Fibroblast of lung (primary cell): Measurements from ENCODE around the gene GDPD3. TPM values are rescaled to one million over a fixed set of nuclear protein-coding genes. Genes with fewer than 3 reads are reported as not detected.
A peak's percentile ranks its signal among the peaks of the same experiment; 100 is the strongest.

Experiments
- DNase-seq, 2 donors: peaks; one replicate each; pipeline versions ENCODE4 v3.0.0 to v3.0.0-alpha.2; 2010; ENCODE audit warnings: low read depth in 2 of 2
- H2AFZ ChIP-seq: 2 replicates; pipeline ENCODE4 v1.5.1; 2012; ENCODE audit warnings: low read length, control low read depth, inconsistent platforms
- H3K27ac ChIP-seq: 2 replicates; pipeline ENCODE4 v1.5.1; 2011; ENCODE audit warnings: low read length, control low read depth; ENCODE audit not compliant: insufficient read depth
- H3K27me3 ChIP-seq: 2 replicates; pipeline ENCODE4 v1.5.1; 2011; ENCODE audit warnings: mild to moderate bottlenecking, low read length; ENCODE audit not compliant: control insufficient read depth, insufficient read depth
- H3K36me3 ChIP-seq: 2 replicates; pipeline ENCODE4 v1.5.1; 2011; ENCODE audit warnings: low read length; ENCODE audit not compliant: control insufficient read depth, insufficient read depth
- H3K4me1 ChIP-seq: 2 replicates; pipeline ENCODE4 v1.5.1; 2011; ENCODE audit warnings: low read length; ENCODE audit not compliant: control insufficient read depth, insufficient read depth; ENCODE audit errors: extremely low read depth
- H3K4me2 ChIP-seq: 2 replicates; pipeline ENCODE4 v1.5.1; 2011; ENCODE audit warnings: low read length, control low read depth; ENCODE audit not compliant: insufficient read depth; ENCODE audit errors: extremely low read depth
- H3K4me3 ChIP-seq, 4 experiments: fragments of 200-600 bp in 1 of 4; sonication (generic) in 1 of 4; replicated peaks in 1 of 4; 2 replicates each; pipeline ENCODE4 v1.5.1; 2011 to 2016; ENCODE audit warnings: low read length in 4 of 4, low read depth in 3 of 4, mild to moderate bottlenecking in 3 of 4, control low read depth in 2 of 4, inconsistent platforms in 1 of 4, mixed read lengths in 1 of 4; ENCODE audit not compliant: insufficient read depth in 1 of 4; ENCODE audit errors: control extremely low read depth in 1 of 4
- H3K79me2 ChIP-seq: 2 replicates; pipeline ENCODE4 v1.5.1; 2012; ENCODE audit warnings: mild to moderate bottlenecking, low read length, inconsistent platforms; ENCODE audit not compliant: control insufficient read depth, insufficient read depth
- H3K9ac ChIP-seq: 2 replicates; pipeline ENCODE4 v1.5.1; 2011; ENCODE audit warnings: mild to moderate bottlenecking, low read length, control low read depth; ENCODE audit not compliant: insufficient read depth
- H3K9me3 ChIP-seq: 2 replicates; pipeline ENCODE4 v1.5.1; 2012; ENCODE audit warnings: low read depth, low read length; ENCODE audit not compliant: control insufficient read depth, insufficient read depth
- H4K20me1 ChIP-seq: 2 replicates; pipeline ENCODE4 v1.5.1; 2011; ENCODE audit warnings: low read length; ENCODE audit not compliant: control insufficient read depth, insufficient read depth; ENCODE audit errors: extremely low read depth
- CTCF ChIP-seq, 2 donors: IDR thresholded peaks in 1 of 2; conservative IDR thresholded peaks in 1 of 2; 1 replicate in 1 of 2; 2 replicates in 1 of 2; pipeline ENCODE4 v1.5.1; 2011 to 2012; ENCODE audit warnings: low read length in 2 of 2, control low read depth in 1 of 2, inconsistent platforms in 1 of 2, low read depth in 1 of 2, mild to moderate bottlenecking in 1 of 2
- EZH2 ChIP-seq: IDR thresholded peaks from 2 replicates; pipeline ENCODE4 v1.5.1; 2012; ENCODE audit warnings: low read length, control low read depth, mild to moderate bottlenecking; ENCODE audit errors: missing control alignments
- polyA plus RNA-seq, 2 donors: library from polyadenylated mRNA; depleted of rRNA in 1 of 2; stranded (reverse) in 1 of 2; unstranded in 1 of 2; fragments of >200 nt; gene quantifications; 2 replicates each; pipeline ENCODE4 v1.2.1, GENCODE V29; 2011 to 2012; ENCODE audit warnings: missing spikeins in 1 of 2
- total RNA-seq: library from RNA; depleted of rRNA; stranded (reverse); fragments of >200 nt; gene quantifications from 2 replicates; pipeline ENCODE4 v1.2.1, GENCODE V29; 2014

The GDPD3 gene
- total and polyA plus RNA-seq, 2 donors (not counting 1 experiment from before 2014, with no cell fraction given), result 1.2 TPM

- DNase-seq, result peak in 1 of 2 donors; percentile 5
- peak overlapping the region; percentile 83 for H3K4me2 ChIP-seq
- H2AFZ ChIP-seq, result no peak overlapping the region
- H3K4me3 ChIP-seq, result peak overlapping the region; percentile 61 to 87 (median 76)
- H3K9ac ChIP-seq, result peak overlapping the region; percentile 63
- H3K27ac ChIP-seq, result peak overlapping the region; percentile 81
- H3K79me2 ChIP-seq, result peaks cover 5% of the 10 kb centered on the region
- no peaks in the 10 kb centered on the region for H3K27me3 ChIP-seq
- TF ChIP-seq EZH2 (no peak), CTCF (conservative IDR thresholded peaks at IDR 0.05 in 1 of 2, IDR thresholded peaks at IDR 0.05 in 1 of 2; ENCODE audit: low read depth in 1 of 2, low read length in 2 of 2) (no peak)
- H4K20me1 ChIP-seq, result no peaks in the 10 kb centered on the region
- peaks cover 4% of the 10 kb centered on the region for H3K36me3 ChIP-seq
- no peaks in the 10 kb centered on the region for H3K9me3 ChIP-seq
- peaks cover 7% of the 10 kb centered on the region for H3K4me1 ChIP-seq
Measured at GRCh38 chr16:30122604-30123160, 9.3 kb upstream of the GDPD3 start.

GRCh38 chr16:30121741-30122571 lies 8.6 kb upstream of the GDPD3 start:
- Histone ChIP-seq H4K20me1 (no peaks in the 10 kb centered on the region), H3K4me2 (peak overlapping the region; percentile 83), H3K4me1 (peaks cover 7% of the 10 kb centered on the region), H3K4me3 (peak overlapping the region; percentile 61 to 87 (median 76)), H3K27ac (peak overlapping the region; percentile 81), H3K9me3 (no peaks in the 10 kb centered on the region), H3K36me3 (peaks cover 9% of the 10 kb centered on the region), H3K27me3 (no peaks in the 10 kb centered on the region), H3K79me2 (peaks cover 5% of the 10 kb centered on the region), H3K9ac (peak overlapping the region; percentile 63), H2AFZ (no peak overlapping the region)
- TF ChIP-seq EZH2 (no peak), CTCF (conservative IDR thresholded peaks at IDR 0.05 in 1 of 2, IDR thresholded peaks at IDR 0.05 in 1 of 2; ENCODE audit: low read depth in 1 of 2, low read length in 2 of 2) (no peak)
- DNase-seq, result peak in 1 of 2 donors; percentile 23

- no peaks in the 10 kb centered on the region for H4K20me1 ChIP-seq
- DNase-seq, result no peak
- no peak overlapping the region for H3K9ac ChIP-seq
- H3K79me2 ChIP-seq, result peaks cover 5% of the 10 kb centered on the region
- H3K27me3 ChIP-seq, result no peaks in the 10 kb centered on the region
- no peaks in the 10 kb centered on the region for H3K9me3 ChIP-seq
- no peak overlapping the region for H2AFZ ChIP-seq
- TF ChIP-seq CTCF (conservative IDR thresholded peaks at IDR 0.05 in 1 of 2, IDR thresholded peaks at IDR 0.05 in 1 of 2; ENCODE audit: low read depth in 1 of 2, low read length in 2 of 2) (no peak), EZH2 (no peak)
- peaks cover 12% of the 10 kb centered on the region for H3K36me3 ChIP-seq
- no peak overlapping the region for H3K4me3 ChIP-seq
- H3K4me1 ChIP-seq, result peaks cover 7% of the 10 kb centered on the region
- H3K27ac ChIP-seq, result no peak overlapping the region
- H3K4me2 ChIP-seq, result no peak overlapping the region
Measured at GRCh38 chr16:30120340-30121105, 7.2 kb upstream of the GDPD3 start.
